GM18511 (cell line): ENCODE data around the gene TAF4B.
"Not testable (repeated sequence)": the region's sequence is repeated elsewhere in the genome, so short reads cannot be mapped to it uniquely, and the experiment has no call there.

Source experiments
- ATAC-seq: cut with Tn5 transposase; IDR thresholded peaks from one replicate; pipeline ENCODE4 v1.9.1; 2021; ENCODE audit warnings: mild to moderate bottlenecking, moderate library complexity; ENCODE audit not compliant: unreplicated experiment

TAF4B gene

DNA sequence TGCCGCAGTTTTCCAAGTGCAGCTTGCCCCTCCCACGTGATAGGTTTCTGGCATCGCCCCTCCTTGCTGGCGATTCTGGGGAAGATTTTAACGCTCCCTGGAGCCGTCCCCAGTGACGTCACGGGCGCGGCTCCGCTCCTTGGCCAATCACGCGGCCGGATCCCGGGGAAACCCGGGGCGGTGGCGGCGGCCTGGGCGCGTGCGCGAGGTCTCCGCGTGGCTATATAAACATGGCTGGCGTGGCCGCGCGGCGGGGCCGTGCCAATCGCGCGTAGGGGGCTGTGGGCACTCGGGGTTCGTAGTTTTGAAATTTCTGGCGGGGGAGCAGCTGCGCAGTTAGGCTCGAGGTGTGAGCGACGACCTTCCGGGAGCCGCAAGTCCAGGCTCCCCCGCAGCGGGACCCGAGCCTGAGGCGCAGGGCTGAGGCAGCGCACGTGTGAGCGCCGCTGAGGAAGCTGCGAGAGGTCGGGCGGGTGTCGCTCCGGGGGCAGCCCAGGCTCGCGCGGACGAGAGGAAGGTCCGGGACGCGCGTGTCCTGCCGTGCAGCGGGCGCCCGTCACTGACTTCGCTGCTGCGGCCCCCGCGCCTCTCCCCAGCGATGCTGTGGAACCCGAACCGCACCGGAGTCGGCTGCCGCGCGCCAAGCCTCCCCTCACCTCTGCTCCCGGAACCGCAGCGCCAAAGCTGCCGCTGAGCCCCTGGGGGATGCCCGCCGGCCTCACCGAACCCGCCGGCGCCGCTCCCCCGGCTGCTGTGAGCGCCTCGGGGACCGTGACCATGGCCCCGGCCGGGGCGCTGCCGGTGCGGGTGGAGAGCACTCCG, at the start of gene TAF4B:
Gene TAF4B (plus strand): TSS at position 217 of the 822 bp plus-strand sequence. CDS start 489 bp downstream, at position 706.
- ATAC-seq: peak; percentile 89

GRCh38 chr18:26181343-26181826, 44.9 kb upstream of the TAF4B start:
- ATAC-seq: peak; percentile 84

DNA sequence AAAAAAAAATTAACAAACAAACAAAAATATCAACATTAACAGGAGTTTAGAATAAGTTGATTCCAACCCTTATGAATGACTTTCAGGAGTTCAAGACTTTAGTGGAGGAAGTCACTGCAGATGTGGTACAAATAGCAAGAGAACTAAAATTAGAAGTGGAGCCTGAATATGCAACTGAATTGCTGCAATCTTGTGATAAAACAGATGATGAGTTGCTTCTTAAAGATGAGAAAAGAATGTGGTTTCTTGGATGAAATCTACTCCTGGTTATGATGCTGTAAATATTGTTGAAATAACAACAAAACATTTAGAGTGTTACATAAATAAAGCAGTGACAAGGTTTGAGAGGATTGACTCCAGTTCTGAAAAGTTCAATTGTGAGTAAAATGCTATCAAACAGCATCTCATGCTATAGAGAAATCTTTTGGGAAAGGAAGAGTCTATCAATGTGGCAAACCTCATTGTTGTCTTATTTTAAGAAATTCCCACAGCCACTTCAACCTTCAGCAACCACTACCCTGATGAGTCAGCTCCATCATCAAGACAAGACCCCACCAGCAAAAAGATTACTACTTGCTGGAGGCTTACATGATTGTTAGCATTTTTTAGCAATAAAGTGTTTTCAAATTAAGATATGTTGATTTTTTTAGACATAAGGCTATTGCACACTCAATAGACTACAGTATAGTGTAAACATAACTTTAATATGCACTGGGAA, 42.7 kb upstream of the TAF4B start:
- no peak for ATAC-seq

DNA sequence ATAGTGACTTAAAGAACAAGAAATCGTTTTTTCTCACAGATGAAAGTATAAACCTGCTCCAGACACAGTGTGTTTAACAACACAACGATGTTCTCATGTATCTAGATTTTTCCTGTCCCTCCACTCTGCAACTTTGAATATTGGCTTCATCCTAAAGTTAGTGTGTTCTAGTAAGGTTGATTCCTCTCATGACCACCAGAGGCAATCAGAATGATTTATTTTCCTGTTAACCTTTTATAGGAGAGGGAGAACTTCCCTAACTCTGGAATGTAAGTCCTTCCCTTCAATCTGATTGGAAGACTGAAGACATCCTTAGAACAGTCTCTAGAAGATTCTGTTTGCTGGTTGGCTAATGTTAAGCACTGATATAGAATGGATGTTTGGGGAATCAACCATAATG, 41.0 kb upstream of the TAF4B start:
- no peak for ATAC-seq

- peak; percentile 89 for ATAC-seq
These were observed 35.7 kb upstream of the TAF4B start for GRCh38 chr18:26190506-26190905.

GRCh38 chr18:26192233-26192632, 34.0 kb upstream of the TAF4B start:
- no peak for ATAC-seq

GRCh38 chr18:26196605-26197004, 29.6 kb upstream of the TAF4B start:
- no peak for ATAC-seq

GRCh38 chr18:26202001-26202400, 24.2 kb upstream of the TAF4B start:
- ATAC-seq: not testable (repeated sequence)

GRCh38 chr18:26205318-26205717, 20.9 kb upstream of the TAF4B start:
- no peak for ATAC-seq

DNA sequence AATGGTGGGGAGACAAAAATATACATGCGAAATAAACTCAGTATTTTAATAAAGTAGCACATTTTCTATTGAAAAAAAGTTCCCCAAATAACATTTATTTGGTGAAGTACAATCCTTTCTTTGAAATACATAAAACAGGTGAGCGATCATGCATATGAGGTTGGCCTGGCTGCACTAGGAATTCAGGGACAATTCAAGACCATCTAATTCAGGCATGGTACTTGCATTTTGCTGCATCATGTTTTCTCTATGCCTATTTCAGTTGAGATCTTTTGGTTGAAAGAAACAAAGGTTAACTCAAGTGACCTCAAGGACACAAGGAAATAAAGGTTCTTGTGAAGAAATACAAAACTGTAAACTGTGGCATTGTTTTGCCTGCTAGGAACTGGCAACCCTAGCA, 19.8 kb upstream of the TAF4B start:
- no peak for ATAC-seq

DNA sequence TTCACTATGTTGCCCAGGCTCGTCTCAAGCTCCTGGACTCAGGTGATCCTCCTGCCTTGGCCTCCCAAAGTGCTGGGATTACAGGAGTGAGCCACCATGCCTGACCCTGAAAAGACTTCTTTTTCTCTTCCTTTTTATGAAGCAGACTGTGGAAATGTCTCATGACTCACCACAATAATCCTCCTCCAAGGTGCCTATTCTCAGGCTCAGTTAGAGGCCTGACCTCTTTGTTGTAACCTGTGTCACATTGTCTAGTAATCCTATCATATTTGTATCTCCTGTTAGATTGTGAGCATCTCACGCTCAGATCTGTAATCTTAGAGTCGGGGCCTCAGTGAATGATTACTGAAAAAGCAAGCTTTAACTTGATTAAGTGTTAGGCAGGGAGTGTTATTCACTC, 18.3 kb upstream of the TAF4B start:
- ATAC-seq: no peak

GRCh38 chr18:26208977-26209376, 17.3 kb upstream of the TAF4B start:
- ATAC-seq: no peak

DNA sequence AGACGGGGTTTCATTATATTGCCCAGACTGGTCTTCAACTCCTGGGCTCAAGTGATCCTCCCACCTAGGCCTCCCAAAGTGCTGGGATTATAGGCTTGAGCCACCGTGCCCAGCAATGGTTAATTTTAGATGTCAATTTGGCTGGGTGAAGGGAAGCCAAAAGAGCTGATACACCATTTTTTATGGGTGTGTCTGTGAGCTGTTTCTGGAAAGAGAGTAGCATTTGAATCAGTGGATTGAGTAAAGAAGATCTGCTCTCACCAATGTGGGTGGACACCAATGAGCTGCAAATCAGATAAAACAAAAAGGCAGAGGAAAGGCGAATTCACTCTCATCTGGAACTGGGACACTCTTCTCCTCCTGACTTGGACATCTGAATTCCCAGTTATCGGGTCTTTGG, 16.1 kb upstream of the TAF4B start:
- no peak for ATAC-seq

GRCh38 chr18:26215247-26215970, 10.8 kb upstream of the TAF4B start:
- ATAC-seq: peak; percentile 95

- ATAC-seq: no peak
These were observed 1.1 kb upstream of the TAF4B start for GRCh38 chr18:26225022-26225693.

GRCh38 chr18:26225915-26226228, 373 bp upstream of the TAF4B start:
- ATAC-seq: no peak

- no peak for ATAC-seq
These were observed 916 bp downstream of the TAF4B start for GRCh38 chr18:26227051-26227670.

- ATAC-seq: no peak
These were observed 2.5 kb downstream of the TAF4B start for GRCh38 chr18:26228562-26229260.

- ATAC-seq: no peak
These were observed 4.3 kb downstream of the TAF4B start for GRCh38 chr18:26230497-26230896.

DNA sequence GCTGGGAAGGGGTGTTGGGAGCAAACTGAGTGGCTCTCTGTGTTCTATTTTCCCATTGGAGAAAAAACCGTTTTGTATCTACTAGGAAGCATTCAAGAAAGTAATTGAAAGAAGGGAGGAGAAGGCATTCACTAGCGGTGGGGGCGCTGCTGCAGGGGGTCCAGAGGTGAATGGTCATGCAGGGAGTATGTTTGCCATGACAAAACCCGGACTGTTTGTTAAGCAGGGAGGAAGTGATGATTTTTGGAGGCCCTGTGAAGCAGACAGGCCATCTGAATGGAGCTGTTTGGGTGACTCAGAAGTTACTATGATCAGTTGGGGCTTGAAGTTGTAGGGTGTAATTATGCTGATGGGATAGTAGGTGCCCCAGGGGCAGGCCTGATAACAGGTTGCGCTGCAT, 7.0 kb downstream of the TAF4B start:
- no peak for ATAC-seq
